HepG2 (cell line): ENCODE data around the gene OR4N2.

Experiments used
- ZBTB7A ChIP-seq: sonication (generic); formaldehyde crosslinking; IDR thresholded peaks from 2 replicates; pipeline ENCODE4 v1.8.0; 2022; ENCODE audit warnings: mild to moderate bottlenecking, missing genetic modification reagents
- ZNF546 ChIP-seq: sonication (generic); formaldehyde crosslinking; conservative IDR thresholded peaks from 2 replicates; pipeline ENCODE4 v1.8.1; 2023; ENCODE audit warnings: mild to moderate bottlenecking, missing genetic modification reagents
- TF ChIP-seq, protein P1 (sequence below): IDR thresholded peaks from 2 replicates; pipeline ENCODE4 v1.6.1; 2012; ENCODE audit warnings: low read length, improper control_type of control experiment

DNA sequence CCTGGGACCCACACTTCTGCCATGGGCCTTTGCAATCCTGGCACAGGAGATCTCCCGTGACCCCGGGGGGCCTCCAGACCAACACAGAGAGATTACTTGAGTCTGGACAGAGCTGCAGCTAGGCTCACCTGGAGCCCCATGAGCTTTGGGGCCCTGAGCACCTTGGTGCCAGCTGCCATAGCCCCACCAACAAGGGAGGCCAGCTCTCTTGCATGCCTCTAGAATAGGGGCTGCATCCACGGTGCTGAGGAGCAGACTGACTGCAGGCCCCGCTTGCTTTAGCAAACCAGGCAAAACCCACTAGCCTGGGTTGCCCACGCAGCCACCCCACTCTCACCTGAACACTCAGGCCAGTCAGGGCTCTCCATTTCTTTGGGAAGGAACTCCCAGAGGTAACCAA is 3.7 kb upstream of the OR4N2 start:
- TF ChIP-seq ZBTB7A (CRISPR knock-in tag) (no peak), ZNF546 (CRISPR knock-in tag) (no peak)
- TF ChIP-seq, protein P1, sequence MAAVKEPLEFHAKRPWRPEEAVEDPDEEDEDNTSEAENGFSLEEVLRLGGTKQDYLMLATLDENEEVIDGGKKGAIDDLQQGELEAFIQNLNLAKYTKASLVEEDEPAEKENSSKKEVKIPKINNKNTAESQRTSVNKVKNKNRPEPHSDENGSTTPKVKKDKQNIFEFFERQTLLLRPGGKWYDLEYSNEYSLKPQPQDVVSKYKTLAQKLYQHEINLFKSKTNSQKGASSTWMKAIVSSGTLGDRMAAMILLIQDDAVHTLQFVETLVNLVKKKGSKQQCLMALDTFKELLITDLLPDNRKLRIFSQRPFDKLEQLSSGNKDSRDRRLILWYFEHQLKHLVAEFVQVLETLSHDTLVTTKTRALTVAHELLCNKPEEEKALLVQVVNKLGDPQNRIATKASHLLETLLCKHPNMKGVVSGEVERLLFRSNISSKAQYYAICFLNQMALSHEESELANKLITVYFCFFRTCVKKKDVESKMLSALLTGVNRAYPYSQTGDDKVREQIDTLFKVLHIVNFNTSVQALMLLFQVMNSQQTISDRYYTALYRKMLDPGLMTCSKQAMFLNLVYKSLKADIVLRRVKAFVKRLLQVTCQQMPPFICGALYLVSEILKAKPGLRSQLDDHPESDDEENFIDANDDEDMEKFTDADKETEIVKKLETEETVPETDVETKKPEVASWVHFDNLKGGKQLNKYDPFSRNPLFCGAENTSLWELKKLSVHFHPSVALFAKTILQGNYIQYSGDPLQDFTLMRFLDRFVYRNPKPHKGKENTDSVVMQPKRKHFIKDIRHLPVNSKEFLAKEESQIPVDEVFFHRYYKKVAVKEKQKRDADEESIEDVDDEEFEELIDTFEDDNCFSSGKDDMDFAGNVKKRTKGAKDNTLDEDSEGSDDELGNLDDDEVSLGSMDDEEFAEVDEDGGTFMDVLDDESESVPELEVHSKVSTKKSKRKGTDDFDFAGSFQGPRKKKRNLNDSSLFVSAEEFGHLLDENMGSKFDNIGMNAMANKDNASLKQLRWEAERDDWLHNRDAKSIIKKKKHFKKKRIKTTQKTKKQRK, result no peak
